ENCODE results near the gene DCUN1D2.
A peak's percentile ranks its signal among the peaks of the same experiment; 100 is the strongest.

Gene DCUN1D2

DNA sequence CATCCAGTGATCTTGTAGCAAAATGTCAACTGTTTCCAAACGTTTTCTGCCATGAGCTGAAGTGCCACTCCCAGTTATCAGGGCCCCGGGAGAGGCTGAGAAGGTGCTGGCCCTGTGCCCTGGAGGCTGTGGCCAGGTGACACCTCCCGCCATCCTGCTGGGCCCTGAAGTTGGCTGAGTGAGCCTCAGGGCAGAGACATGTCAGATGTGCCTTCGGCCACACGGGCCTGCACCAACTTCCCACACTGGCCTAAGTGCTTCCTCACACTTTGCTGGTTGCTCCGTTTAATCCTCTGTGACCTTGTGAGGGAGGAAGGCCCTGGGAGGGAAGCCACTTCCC, 42.0 kb downstream of the DCUN1D2 start:
- Mint-ChIP-seq H3K27me3 (ENCODE audit: low read depth) (peaks cover 5% of the 10 kb centered on the region), H3K36me3 (ENCODE audit: low read depth) (peaks cover 20% of the 10 kb centered on the region), H3K4me1 (peaks cover 27% of the 10 kb centered on the region), H3K9me3 (no peaks in the 10 kb centered on the region), H3K4me3 (no peak overlapping the region), H3K27ac (peak overlapping the region in 1 of 3 experiments; percentile 38)
- TF ChIP-seq, protein P1, sequence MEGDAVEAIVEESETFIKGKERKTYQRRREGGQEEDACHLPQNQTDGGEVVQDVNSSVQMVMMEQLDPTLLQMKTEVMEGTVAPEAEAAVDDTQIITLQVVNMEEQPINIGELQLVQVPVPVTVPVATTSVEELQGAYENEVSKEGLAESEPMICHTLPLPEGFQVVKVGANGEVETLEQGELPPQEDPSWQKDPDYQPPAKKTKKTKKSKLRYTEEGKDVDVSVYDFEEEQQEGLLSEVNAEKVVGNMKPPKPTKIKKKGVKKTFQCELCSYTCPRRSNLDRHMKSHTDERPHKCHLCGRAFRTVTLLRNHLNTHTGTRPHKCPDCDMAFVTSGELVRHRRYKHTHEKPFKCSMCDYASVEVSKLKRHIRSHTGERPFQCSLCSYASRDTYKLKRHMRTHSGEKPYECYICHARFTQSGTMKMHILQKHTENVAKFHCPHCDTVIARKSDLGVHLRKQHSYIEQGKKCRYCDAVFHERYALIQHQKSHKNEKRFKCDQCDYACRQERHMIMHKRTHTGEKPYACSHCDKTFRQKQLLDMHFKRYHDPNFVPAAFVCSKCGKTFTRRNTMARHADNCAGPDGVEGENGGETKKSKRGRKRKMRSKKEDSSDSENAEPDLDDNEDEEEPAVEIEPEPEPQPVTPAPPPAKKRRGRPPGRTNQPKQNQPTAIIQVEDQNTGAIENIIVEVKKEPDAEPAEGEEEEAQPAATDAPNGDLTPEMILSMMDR (IDR thresholded peaks at IDR 0.05; ENCODE audit: unreplicated experiment in 3 of 3) = no peak

- H3K9me3 Mint-ChIP-seq = peaks cover 3% of the 10 kb centered on the region
- peaks cover 5% of the 10 kb centered on the region for H3K27me3 Mint-ChIP-seq (ENCODE audit: low read depth)
- H3K27ac Mint-ChIP-seq = no peak overlapping the region
- peaks cover 18% of the 10 kb centered on the region for H3K4me1 Mint-ChIP-seq
- H3K36me3 Mint-ChIP-seq (ENCODE audit: low read depth) = peaks cover 28% of the 10 kb centered on the region
- no peak overlapping the region for H3K4me3 Mint-ChIP-seq
- TF ChIP-seq, protein P1 (IDR thresholded peaks at IDR 0.05; ENCODE audit: unreplicated experiment in 3 of 3) = no peak
These were observed 42.9 kb downstream of the DCUN1D2 start for GRCh38 chr13:113447596-113447995.

DNA sequence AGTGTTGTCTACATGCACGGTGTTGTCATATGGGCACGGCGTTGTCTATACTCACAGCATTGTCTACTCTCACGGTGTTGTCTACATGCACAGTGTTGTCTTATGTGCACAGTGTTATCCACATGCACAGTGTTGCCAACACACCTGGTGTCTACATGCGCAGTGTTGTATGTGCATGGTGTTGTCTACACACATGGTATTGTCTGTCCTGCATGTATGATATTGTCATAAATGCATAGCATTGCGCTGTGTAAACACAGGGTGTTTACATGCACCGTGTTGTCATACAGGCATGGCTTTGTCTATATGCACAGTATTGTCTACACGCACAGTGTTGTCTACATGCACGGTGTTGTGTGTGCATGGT, 44.0 kb downstream of the DCUN1D2 start:
- H3K9me3 Mint-ChIP-seq = peaks cover 8% of the 10 kb centered on the region
- H3K36me3 Mint-ChIP-seq (ENCODE audit: low read depth) = peaks cover 38% of the 10 kb centered on the region
- H3K4me3 Mint-ChIP-seq = no peak overlapping the region
- H3K4me1 Mint-ChIP-seq = peaks cover 13% of the 10 kb centered on the region
- peaks cover 5% of the 10 kb centered on the region for H3K27me3 Mint-ChIP-seq (ENCODE audit: low read depth)
- TF ChIP-seq, protein P1 (IDR thresholded peaks at IDR 0.05; ENCODE audit: unreplicated experiment in 3 of 3) = no peak
- no peak overlapping the region for H3K27ac Mint-ChIP-seq

DNA sequence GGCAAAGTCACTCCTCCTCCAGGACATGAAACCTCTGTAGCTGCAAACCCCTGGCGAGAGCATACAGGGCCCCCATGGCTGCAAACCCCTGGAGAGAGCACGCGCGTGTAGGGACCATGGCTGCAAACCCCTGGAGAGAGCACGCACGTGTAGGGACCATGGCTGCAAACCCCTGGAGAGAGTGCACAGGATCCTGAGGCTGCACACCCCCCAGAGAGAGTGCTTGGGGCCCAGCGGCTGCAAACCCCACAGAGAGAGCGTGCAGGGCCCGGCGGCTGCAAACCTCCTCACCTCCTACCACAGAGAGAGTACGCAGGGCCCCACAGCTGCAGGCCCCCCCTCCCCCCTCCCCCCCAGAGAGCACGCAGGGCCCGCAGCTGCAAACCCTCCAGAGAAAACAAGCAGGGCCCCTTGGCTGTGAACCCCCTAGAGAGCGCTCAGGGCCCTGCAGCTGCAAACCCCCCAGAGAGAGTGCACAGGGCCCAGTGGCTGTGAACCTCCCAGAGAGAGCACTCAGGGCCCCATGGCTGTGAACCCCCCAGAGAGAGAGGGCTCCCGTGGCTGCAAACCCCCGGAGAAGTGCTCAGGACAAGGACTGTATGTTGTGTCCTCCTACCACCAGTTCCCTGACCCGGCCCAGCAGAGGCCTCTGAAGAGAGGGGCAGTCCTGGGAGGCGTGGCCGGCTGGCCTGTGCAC, 44.6 kb downstream of the DCUN1D2 start:
- Mint-ChIP-seq H3K27me3 (ENCODE audit: low read depth) (peaks cover 5% of the 10 kb centered on the region), H3K4me1 (peaks cover 13% of the 10 kb centered on the region), H3K4me3 (no peak overlapping the region), H3K36me3 (ENCODE audit: low read depth) (peaks cover 43% of the 10 kb centered on the region), H3K27ac (no peak overlapping the region), H3K9me3 (peaks cover 12% of the 10 kb centered on the region)
- TF ChIP-seq, protein P1 (IDR thresholded peaks at IDR 0.05; ENCODE audit: unreplicated experiment in 3 of 3) = no peak

GRCh38 chr13:113443991-113444390, 46.5 kb downstream of the DCUN1D2 start:
- TF ChIP-seq, protein P1 (IDR thresholded peaks at IDR 0.05; ENCODE audit: unreplicated experiment in 3 of 3) = no peak
- no peak overlapping the region for H3K4me3 Mint-ChIP-seq
- H3K27me3 Mint-ChIP-seq (ENCODE audit: low read depth) = no peaks in the 10 kb centered on the region
- H3K27ac Mint-ChIP-seq = no peak overlapping the region
- H3K4me1 Mint-ChIP-seq = no peaks in the 10 kb centered on the region
- peaks cover 12% of the 10 kb centered on the region for H3K9me3 Mint-ChIP-seq
- peaks cover 49% of the 10 kb centered on the region for H3K36me3 Mint-ChIP-seq (ENCODE audit: low read depth)

DNA sequence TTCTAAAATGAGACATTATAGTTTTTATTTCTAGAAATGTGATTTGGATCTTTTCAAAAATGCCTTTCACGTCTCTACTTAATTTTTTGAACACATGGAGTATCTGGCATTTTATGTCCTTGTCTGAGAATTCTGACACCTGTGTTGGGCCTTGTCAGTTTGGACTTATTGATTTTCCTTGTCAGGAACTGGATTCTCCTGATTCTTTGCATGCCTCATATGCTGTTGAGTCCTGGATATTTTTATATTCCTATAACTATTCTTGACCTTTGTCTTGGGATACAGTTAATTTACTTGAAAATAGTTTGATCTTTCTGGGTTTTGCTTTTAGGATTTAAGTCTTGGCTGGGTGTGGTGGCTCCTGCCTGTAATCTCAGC, 47.5 kb downstream of the DCUN1D2 start:
- Mint-ChIP-seq H3K36me3 (ENCODE audit: low read depth) (peaks cover 48% of the 10 kb centered on the region), H3K4me1 (no peaks in the 10 kb centered on the region), H3K9me3 (peaks cover 12% of the 10 kb centered on the region), H3K4me3 (no peak overlapping the region), H3K27me3 (ENCODE audit: low read depth) (no peaks in the 10 kb centered on the region), H3K27ac (no peak overlapping the region)
- TF ChIP-seq, protein P1 (IDR thresholded peaks at IDR 0.05; ENCODE audit: unreplicated experiment in 3 of 3) = no peak
